Thyroid gland (tissue), 4 donors: ENCODE data around the gene DNAJA3. TPM values are rescaled to one million over a fixed set of nuclear protein-coding genes. Genes with fewer than 3 reads are reported as not detected.

Source experiments
- DNase-seq, 2 donors: peaks; one replicate each; pipeline ENCODE4 v3.0.0-alpha.2; 2019
- H3K27ac ChIP-seq, 3 donors: fragments of 200-600 bp; sonication (generic); 1 replicate in 2 of 3; 2 replicates in 1 of 3; pipeline ENCODE4 v1.5.1; 2016 to 2019; ENCODE audit warnings: mild to moderate bottlenecking in 1 of 3, moderate library complexity in 1 of 3
- H3K27me3 ChIP-seq: fragments of 200-600 bp; sonication (generic); one replicate; pipeline ENCODE4 v1.5.1; 2019
- H3K36me3 ChIP-seq, 2 donors: fragments of 200-600 bp; sonication (generic); one replicate each; pipeline ENCODE4 v1.5.1; 2016 to 2019
- H3K4me1 ChIP-seq, 2 donors: fragments of 200-600 bp; sonication (generic); one replicate each; pipeline ENCODE4 v1.5.1; 2017 to 2019
- H3K4me3 ChIP-seq, 3 donors: fragments of 200-600 bp; sonication (generic); replicated peaks in 1 of 3; 1 replicate in 2 of 3; 2 replicates in 1 of 3; pipeline ENCODE4 v1.5.1; 2016; ENCODE audit warnings: mild to moderate bottlenecking in 1 of 3
- H3K9me3 ChIP-seq: fragments of 200-600 bp; sonication (generic); one replicate; pipeline ENCODE4 v1.5.1; 2017
- POLR2A ChIP-seq, 2 donors: fragments of 450-650 bp; IDR thresholded peaks; one replicate each; pipeline ENCODE4 v1.6.1; 2017; ENCODE audit warnings: antibody characterized with exemption in 2 of 2, mild to moderate bottlenecking in 2 of 2, moderate library complexity in 1 of 2
- whole genome bisulfite sequencing, 2 donors: methylation state at CpG; one replicate each; pipeline ENCODE4 v1.1.5; 2017; 5-methylcytosine and 5-hydroxymethylcytosine counted together
- intact Hi-C: fragments of 100-400 bp; cut with DNase I; formaldehyde crosslinking; loops from one replicate; pipeline ENCODE4 v1.15.1; 2023
- total RNA-seq, 4 donors: library from RNA; depleted of rRNA; stranded (reverse); fragments of >200 nt; gene quantifications; one replicate each; pipeline ENCODE4 v1.2.3, GENCODE V29; 2016
- TF ChIP-seq, protein P1 (sequence below), 6 experiments: fragments of 200-600 bp in 3 of 6; fragments of 450-650 bp in 3 of 6; sonication (generic) in 3 of 6; IDR thresholded peaks; one replicate each; pipeline ENCODE4 v1.5.1; 2016 to 2019; ENCODE audit warnings: antibody characterized with exemption in 6 of 6, mild to moderate bottlenecking in 2 of 6, inconsistent platforms in 1 of 6, moderate library complexity in 1 of 6

The DNAJA3 gene
- total RNA-seq, 4 donors from 2014 or later: 41.0 to 61.0 (median 51.0) TPM

DNA sequence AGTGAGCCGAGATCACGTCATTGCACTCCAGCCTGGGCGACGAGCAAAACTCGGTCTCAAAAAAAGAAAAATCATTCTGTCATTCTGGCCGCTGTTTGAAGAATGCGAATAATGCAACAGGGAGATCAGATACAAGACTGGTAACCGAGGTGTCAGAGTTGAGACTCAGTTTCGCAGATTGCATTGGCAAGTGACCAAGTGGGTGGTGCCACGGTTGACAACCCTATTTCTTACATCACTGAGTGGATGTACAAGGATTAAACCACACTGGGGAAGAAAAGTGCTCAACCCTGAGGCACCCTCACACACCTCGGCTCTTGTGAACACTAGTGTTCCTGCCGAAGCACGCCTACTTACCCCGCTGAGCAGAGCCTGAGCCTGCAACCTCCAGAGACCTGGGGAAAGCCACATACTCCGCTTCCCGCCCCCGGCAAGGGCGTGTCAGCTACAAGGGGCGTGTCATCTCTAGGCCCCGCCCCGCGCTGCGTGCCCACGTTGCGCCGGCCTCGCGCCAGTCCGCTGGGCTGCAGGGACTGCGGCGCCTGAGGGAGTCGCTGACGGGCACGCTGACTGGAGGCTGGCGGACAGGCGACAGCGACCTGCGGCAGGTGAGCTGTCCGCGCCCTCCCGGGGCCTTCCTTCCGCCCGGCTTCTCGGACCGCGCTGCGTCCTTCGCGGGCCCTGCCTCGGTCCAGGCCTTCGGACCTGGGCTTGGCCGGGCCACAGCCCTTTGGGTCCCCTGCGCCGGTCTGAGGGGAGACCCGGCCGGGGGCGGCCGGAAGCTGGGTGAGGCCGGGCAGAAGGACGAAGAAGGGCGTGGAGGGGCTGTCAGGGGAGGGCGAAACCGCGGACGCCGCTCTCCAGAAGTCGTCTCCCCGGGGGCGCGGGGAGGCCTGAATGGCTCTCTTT is 50.5 kb downstream of the DNAJA3 start, which contains the start of gene HMOX2:
TSS of gene HMOX2 (plus strand) at position 519 of the 909 bp plus-strand sequence. CDS start 29,127 bp downstream, outside the sequence.
- H3K9me3 ChIP-seq: no peaks in the 10 kb centered on the region
- peak within 1 kb of the TSS; percentile 12 to 90 (median 70) for H3K27ac ChIP-seq
- peak; percentile 93 to 94 for DNase-seq
- H3K4me1 ChIP-seq: peaks cover 21 to 26% of the 10 kb centered on the region in 2 donors
- no peaks in the 10 kb centered on the region for H3K36me3 ChIP-seq
- TF ChIP-seq POLR2A (IDR thresholded peaks at IDR 0.05): peak; percentile 65 to 99
- TF ChIP-seq, protein P1, sequence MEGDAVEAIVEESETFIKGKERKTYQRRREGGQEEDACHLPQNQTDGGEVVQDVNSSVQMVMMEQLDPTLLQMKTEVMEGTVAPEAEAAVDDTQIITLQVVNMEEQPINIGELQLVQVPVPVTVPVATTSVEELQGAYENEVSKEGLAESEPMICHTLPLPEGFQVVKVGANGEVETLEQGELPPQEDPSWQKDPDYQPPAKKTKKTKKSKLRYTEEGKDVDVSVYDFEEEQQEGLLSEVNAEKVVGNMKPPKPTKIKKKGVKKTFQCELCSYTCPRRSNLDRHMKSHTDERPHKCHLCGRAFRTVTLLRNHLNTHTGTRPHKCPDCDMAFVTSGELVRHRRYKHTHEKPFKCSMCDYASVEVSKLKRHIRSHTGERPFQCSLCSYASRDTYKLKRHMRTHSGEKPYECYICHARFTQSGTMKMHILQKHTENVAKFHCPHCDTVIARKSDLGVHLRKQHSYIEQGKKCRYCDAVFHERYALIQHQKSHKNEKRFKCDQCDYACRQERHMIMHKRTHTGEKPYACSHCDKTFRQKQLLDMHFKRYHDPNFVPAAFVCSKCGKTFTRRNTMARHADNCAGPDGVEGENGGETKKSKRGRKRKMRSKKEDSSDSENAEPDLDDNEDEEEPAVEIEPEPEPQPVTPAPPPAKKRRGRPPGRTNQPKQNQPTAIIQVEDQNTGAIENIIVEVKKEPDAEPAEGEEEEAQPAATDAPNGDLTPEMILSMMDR (IDR thresholded peaks at IDR 0.05): peak in 4 of 6 experiments; percentile 27 to 60 (median 52)
- H3K27me3 ChIP-seq: no peaks in the 10 kb centered on the region
- 28 to 45% methylated on average over 13 to 21 of the region's 70 CpGs for WGBS, 2 donors
- peak within 1 kb of the TSS; percentile 19 to 87 (median 85) for H3K4me3 ChIP-seq
- intact Hi-C loops: no loop called here

DNA sequence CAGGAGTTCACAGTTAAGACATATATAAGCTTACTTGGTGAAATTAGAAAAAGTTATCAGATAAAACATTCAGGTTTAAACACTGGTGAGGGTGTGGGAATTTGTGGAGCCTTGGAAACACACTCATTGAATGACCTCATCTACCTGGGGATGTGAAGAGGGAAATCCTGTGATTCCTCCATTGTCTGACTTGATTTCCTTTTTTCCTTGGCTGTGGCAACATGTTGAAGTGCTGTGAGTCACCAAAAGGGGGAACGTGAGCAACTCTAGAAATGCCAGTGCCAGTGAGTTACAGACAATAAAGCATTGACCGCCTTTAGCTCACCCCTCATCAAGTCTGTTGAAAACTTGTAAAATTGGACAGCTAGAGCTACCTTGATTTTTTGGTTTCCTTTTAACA is 52.3 kb downstream of the DNAJA3 start:
- intact Hi-C loops: no loop called here
- WGBS, 2 donors: 48 to 58% methylated on average over 2 of the region's 2 CpGs
- peak overlapping the region in 2 of 3 donors; percentile 17 to 70 for H3K27ac ChIP-seq
- DNase-seq: peak in 1 of 2 donors; percentile 16
- H3K9me3 ChIP-seq: no peaks in the 10 kb centered on the region
- TF ChIP-seq, protein P1 (IDR thresholded peaks at IDR 0.05): peak in 2 of 6 experiments; percentile 10 to 21
- no peak for TF ChIP-seq POLR2A (IDR thresholded peaks at IDR 0.05)
- no peaks in the 10 kb centered on the region for H3K27me3 ChIP-seq
- H3K4me1 ChIP-seq: peaks cover 21 to 26% of the 10 kb centered on the region in 2 donors
- H3K36me3 ChIP-seq: no peaks in the 10 kb centered on the region
- no peak overlapping the region for H3K4me3 ChIP-seq

DNA sequence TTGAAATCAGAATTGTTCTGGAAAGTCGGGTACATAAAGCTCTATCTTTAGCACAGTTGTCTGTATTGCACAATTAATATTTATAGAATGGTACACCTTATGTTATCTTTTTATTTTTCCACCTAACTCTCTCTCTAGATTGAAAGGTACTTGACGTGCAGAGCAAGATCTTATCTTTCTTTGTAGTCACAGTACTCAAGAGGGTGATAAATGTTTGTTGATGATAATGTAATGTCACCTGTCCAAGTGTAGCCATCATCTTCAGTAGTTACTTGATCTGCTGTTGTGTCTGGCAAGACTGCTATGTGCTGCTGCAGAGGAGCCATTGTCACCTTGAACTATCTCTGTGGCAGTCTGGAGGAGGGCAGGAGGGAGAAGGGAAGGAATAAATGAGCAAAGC is 55.9 kb downstream of the DNAJA3 start:
- 70 to 85% methylated on average over 2 of the region's 2 CpGs for WGBS, 2 donors
- H3K27ac ChIP-seq: peak overlapping the region in 1 of 3 donors; percentile 2
- no peak for TF ChIP-seq POLR2A (IDR thresholded peaks at IDR 0.05)
- TF ChIP-seq, protein P1 (IDR thresholded peaks at IDR 0.05): no peak

DNA sequence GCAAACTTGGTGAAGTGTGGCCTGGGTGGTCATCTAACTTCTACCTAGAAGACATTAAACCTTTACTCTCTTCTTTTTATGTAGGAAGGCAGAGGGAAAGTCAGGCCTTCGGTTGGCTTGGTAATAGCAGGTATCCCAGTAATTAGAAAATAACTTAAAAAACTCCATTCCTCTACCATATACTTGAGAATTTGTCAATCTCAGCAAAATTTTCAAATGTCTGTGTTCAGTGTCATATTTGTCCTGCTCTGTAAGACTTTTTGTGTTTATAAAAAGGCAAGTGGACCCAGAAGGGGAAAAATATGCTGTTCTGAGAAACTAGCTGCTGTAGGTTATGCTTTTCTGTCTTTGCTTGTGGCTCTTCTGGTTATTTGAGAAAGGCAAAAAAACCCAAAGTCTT is 56.3 kb downstream of the DNAJA3 start:
- Histone ChIP-seq H3K36me3 (peaks cover 0 to 11% of the 10 kb centered on the region in 2 donors), H3K27me3 (no peaks in the 10 kb centered on the region), H3K4me3 (no peak overlapping the region), H3K4me1 (peaks cover 10 to 24% of the 10 kb centered on the region in 2 donors), H3K27ac (peak overlapping the region in 2 of 3 donors; percentile 2 to 3), H3K9me3 (no peaks in the 10 kb centered on the region)
- TF ChIP-seq, protein P1 (IDR thresholded peaks at IDR 0.05): no peak
- TF ChIP-seq POLR2A (IDR thresholded peaks at IDR 0.05): no peak
- DNase-seq: no peak
- intact Hi-C loops: no loop called here
- 89% methylated on average over 1 of the region's 1 CpG for WGBS, 2 donors

More for the DNA sequence above, 55.9 kb downstream of the DNAJA3 start:
- Histone ChIP-seq H3K9me3 (no peaks in the 10 kb centered on the region), H3K4me3 (no peak overlapping the region), H3K4me1 (peaks cover 10 to 20% of the 10 kb centered on the region in 2 donors), H3K36me3 (peaks cover 0 to 11% of the 10 kb centered on the region in 2 donors), H3K27me3 (no peaks in the 10 kb centered on the region)
- no peak for DNase-seq
- intact Hi-C loops: no loop called here
